DMS153 treated with DMSO at 0.1 percent for 48 hours (cell line): ENCODE results near the gene HAL.
"Not testable (repeated sequence)": the region's sequence is repeated elsewhere in the genome, so short reads cannot be mapped to it uniquely, and the experiment has no call there.

Experiments
- DNase-seq: peaks from one replicate; lab custom pipeline; 2025; ENCODE audit not compliant: unreplicated experiment; lab: John Stamatoyannopoulos, UW

HAL gene

GRCh38 chr12:95978351-95978750, 17.8 kb downstream of the HAL start:
- no peak for DNase-seq

- DNase-seq: no peak
Observed at GRCh38 chr12:95977764-95978305, 18.3 kb downstream of the HAL start.

GRCh38 chr12:95976416-95976832, 19.7 kb downstream of the HAL start:
- no peak for DNase-seq

GRCh38 chr12:95975491-95975890, 20.7 kb downstream of the HAL start:
- no peak for DNase-seq

- no peak for DNase-seq
Observed at GRCh38 chr12:95974358-95974757, 21.8 kb downstream of the HAL start.

GRCh38 chr12:95972832-95973456, 23.2 kb downstream of the HAL start:
- no peak for DNase-seq

GRCh38 chr12:95970905-95971304, 25.2 kb downstream of the HAL start:
- no peak for DNase-seq

- not testable (repeated sequence) for DNase-seq
Observed at GRCh38 chr12:95969116-95969515, 27.0 kb downstream of the HAL start.

GRCh38 chr12:95967301-95967700, 28.8 kb downstream of the HAL start:
- no peak for DNase-seq

GRCh38 chr12:95966287-95966870, 29.8 kb downstream of the HAL start:
- DNase-seq: no peak

- no peak for DNase-seq
Observed at GRCh38 chr12:95963096-95963495, 33.0 kb downstream of the HAL start.

GRCh38 chr12:95962222-95962621, 33.9 kb downstream of the HAL start:
- no peak for DNase-seq

- DNase-seq: no peak
Observed at GRCh38 chr12:95960241-95960640, 35.9 kb downstream of the HAL start.

GRCh38 chr12:95959107-95959506, 37.0 kb downstream of the HAL start:
- DNase-seq: peak; percentile 32

GRCh38 chr12:95956557-95957145, 39.5 kb downstream of the HAL start:
- no peak for DNase-seq

GRCh38 chr12:95955549-95956159, 40.5 kb downstream of the HAL start:
- DNase-seq: no peak

- DNase-seq: no peak
Observed at GRCh38 chr12:95953000-95953399, 43.1 kb downstream of the HAL start.

GRCh38 chr12:95951515-95951914, 44.6 kb downstream of the HAL start:
- DNase-seq: no peak

- DNase-seq: peak; percentile 24
Observed at GRCh38 chr12:95949477-95950206, 46.5 kb downstream of the HAL start.

- no peak for DNase-seq
Observed at GRCh38 chr12:95944108-95944704, 51.9 kb downstream of the HAL start.

- no peak for DNase-seq
Observed at GRCh38 chr12:95943330-95943842, 52.8 kb downstream of the HAL start, which contains the start of gene AMDHD1. Gene AMDHD1, plus strand, starts transcription at chr12:95943331. Its CDS starts 68 bp downstream, at chr12:95943399.
